Transverse colon (tissue), 4 donors: Measurements from ENCODE around the gene FABP3. TPM values are rescaled to one million over a fixed set of nuclear protein-coding genes. Genes with fewer than 3 reads are reported as not detected.

ENCODE experiments used
- DNase-seq: peaks from one replicate; pipeline ENCODE4 v3.0.0-alpha.2; 2019
- H3K27ac ChIP-seq, 4 donors: fragments of 200-600 bp; sonication (generic); 2 replicates each; pipeline ENCODE4 v1.5.1; 2016 to 2018; ENCODE audit warnings: inconsistent platforms in 4 of 4
- H3K27me3 ChIP-seq: fragments of 200-600 bp; sonication (generic); 2 replicates; pipeline ENCODE4 v1.5.1; 2017; ENCODE audit warnings: inconsistent platforms
- H3K36me3 ChIP-seq, 4 donors: fragments of 200-600 bp; sonication (generic); 2 replicates each; pipeline ENCODE4 v1.5.1; 2017 to 2019; ENCODE audit warnings: inconsistent platforms in 4 of 4
- H3K4me1 ChIP-seq, 4 donors: fragments of 200-600 bp; sonication (generic); 2 replicates each; pipeline ENCODE4 v1.5.1; 2017 to 2020; ENCODE audit warnings: inconsistent platforms in 4 of 4
- H3K4me3 ChIP-seq, 4 donors: fragments of 200-600 bp; sonication (generic); 1 replicate in 1 of 4; 2 replicates in 3 of 4; pipeline versions ENCODE4 v1.5.1 to v1.6.1; 2017 to 2019; ENCODE audit warnings: inconsistent platforms in 4 of 4
- H3K9me3 ChIP-seq, 2 donors: fragments of 200-600 bp; sonication (generic); 2 replicates each; pipeline ENCODE4 v1.5.1; 2017 to 2019; ENCODE audit warnings: inconsistent platforms in 2 of 2
- CTCF ChIP-seq, 5 experiments: fragments of 200-600 bp in 3 of 5; fragments of 450-650 bp in 2 of 5; sonication (generic) in 3 of 5; IDR thresholded peaks; 1 replicate in 2 of 5; 2 replicates in 3 of 5; pipeline ENCODE4 v1.5.1; 2016 to 2017; ENCODE audit warnings: antibody characterized with exemption in 5 of 5, inconsistent platforms in 3 of 5, mild to moderate bottlenecking in 2 of 5, moderate library complexity in 1 of 5
- EP300 ChIP-seq: sonication (generic); formaldehyde crosslinking; IDR thresholded peaks from one replicate; pipeline ENCODE4 v1.6.1; 2017; ENCODE audit warnings: antibody characterized with exemption, low read depth
- POLR2A ChIP-seq: fragments of 450-650 bp; IDR thresholded peaks from one replicate; pipeline ENCODE4 v1.6.1; 2016; ENCODE audit warnings: antibody characterized with exemption, mild to moderate bottlenecking, moderate library complexity
- POLR2AphosphoS5 ChIP-seq, 3 donors: sonication (generic); formaldehyde crosslinking; IDR thresholded peaks; one replicate each; pipeline ENCODE4 v1.6.1; 2016; ENCODE audit warnings: antibody characterized with exemption in 3 of 3
- WGBS, 2 donors: methylation state at CpG; one replicate each; pipeline ENCODE4 v1.1.5; 2018; ENCODE audit warnings: low coverage in 1 of 2; 5-methylcytosine and 5-hydroxymethylcytosine counted together
- in situ Hi-C, 4 donors: fragments of 200-750 bp; cut with MboI; loops; one replicate each; pipeline versions ENCODE4 v1.15.0 to v1.15.1; 2017; ENCODE audit warnings: low sequenced_read_pairs in 3 of 4, low pct_ligation_motif_present in 1 of 4, low pct_unique_long_range_greater_than_20kb in 1 of 4
- intact Hi-C: fragments of 100-400 bp; cut with DNase I; formaldehyde crosslinking; loops from one replicate; pipeline ENCODE4 v1.15.1; 2023; ENCODE audit warnings: low total_unique reads
- total RNA-seq, 4 donors: library from RNA; depleted of rRNA; stranded (reverse); fragments of >200 nt; gene quantifications; one replicate each; pipeline ENCODE4 v1.1.0, GENCODE V29; 2016

FABP3 gene
- total RNA-seq, 4 donors from 2014 or later: 5.9 to 7.6 TPM; not detected in 2

- no peak for TF ChIP-seq POLR2AphosphoS5 (IDR thresholded peaks at IDR 0.05)
- TF ChIP-seq POLR2A: no peak
- no peak for TF ChIP-seq EP300
- TF ChIP-seq CTCF (IDR thresholded peaks at IDR 0.05): no peak
- no peak overlapping the region for H3K4me3 ChIP-seq
- H3K4me1 ChIP-seq: peaks cover 8 to 39% (median 34%) of the 10 kb centered on the region in 4 donors
- intact Hi-C loops: no loop called here
- in situ Hi-C loops: no loop called here
- H3K27ac ChIP-seq: no peak overlapping the region
- H3K27me3 ChIP-seq: no peaks in the 10 kb centered on the region
- WGBS, 2 donors: 75% methylated on average over 3 of the region's 3 CpGs; no CpG with 5 or more reads in 1 of the 2 donors
- H3K36me3 ChIP-seq: peaks cover 0 to 11% (median 0%) of the 10 kb centered on the region in 4 donors
- no peak for DNase-seq
- no peaks in the 10 kb centered on the region for H3K9me3 ChIP-seq
Measured at GRCh38 chr1:31368611-31369107, 4.2 kb downstream of the FABP3 start.

GRCh38 chr1:31366796-31367195 lies 6.1 kb downstream of the FABP3 start:
- DNase-seq: no peak
- intact Hi-C loops: no loop called here
- Histone ChIP-seq H3K36me3 (peaks cover 0 to 11% (median 0%) of the 10 kb centered on the region in 4 donors), H3K27ac (no peak overlapping the region), H3K4me3 (no peak overlapping the region), H3K4me1 (peaks cover 0 to 21% (median 15%) of the 10 kb centered on the region in 4 donors), H3K9me3 (no peaks in the 10 kb centered on the region), H3K27me3 (no peaks in the 10 kb centered on the region)
- 81% methylated on average over 2 of the region's 2 CpGs; no CpG with 5 or more reads in 1 of the 2 donors for WGBS, 2 donors
- in situ Hi-C loops: no loop called here
- TF ChIP-seq EP300: no peak
- no peak for TF ChIP-seq CTCF (IDR thresholded peaks at IDR 0.05)
- TF ChIP-seq POLR2A: no peak
- TF ChIP-seq POLR2AphosphoS5 (IDR thresholded peaks at IDR 0.05): no peak

- H3K36me3 ChIP-seq: peaks cover 0 to 11% (median 3%) of the 10 kb centered on the region in 4 donors
Measured at GRCh38 chr1:31364561-31365250, 8.2 kb downstream of the FABP3 start.

More at GRCh38 chr1:31364561-31365250, 8.2 kb downstream of the FABP3 start:
- in situ Hi-C loops (no loop called here), intact Hi-C loops (no loop called here)
- no peaks in the 10 kb centered on the region for H3K27me3 ChIP-seq
- H3K4me1 ChIP-seq: peaks cover 0 to 12% (median 3%) of the 10 kb centered on the region in 4 donors
- DNase-seq: no peak
- H3K4me3 ChIP-seq: no peak overlapping the region
- WGBS, 2 donors: 90% methylated on average over 3 of the region's 3 CpGs; no CpG with 5 or more reads in 1 of the 2 donors
- TF ChIP-seq EP300 (no peak), POLR2AphosphoS5 (IDR thresholded peaks at IDR 0.05) (no peak), CTCF (IDR thresholded peaks at IDR 0.05) (no peak), POLR2A (no peak)
- H3K27ac ChIP-seq: no peak overlapping the region
- no peaks in the 10 kb centered on the region for H3K9me3 ChIP-seq
